ENCODE data around the gene GRIK1. TPM values are rescaled to one million over a fixed set of nuclear protein-coding genes. Genes with fewer than 3 reads are reported as not detected.

Gene GRIK1
- total RNA-seq, 1 donor from 2014 or later, result 0.31 TPM

DNA sequence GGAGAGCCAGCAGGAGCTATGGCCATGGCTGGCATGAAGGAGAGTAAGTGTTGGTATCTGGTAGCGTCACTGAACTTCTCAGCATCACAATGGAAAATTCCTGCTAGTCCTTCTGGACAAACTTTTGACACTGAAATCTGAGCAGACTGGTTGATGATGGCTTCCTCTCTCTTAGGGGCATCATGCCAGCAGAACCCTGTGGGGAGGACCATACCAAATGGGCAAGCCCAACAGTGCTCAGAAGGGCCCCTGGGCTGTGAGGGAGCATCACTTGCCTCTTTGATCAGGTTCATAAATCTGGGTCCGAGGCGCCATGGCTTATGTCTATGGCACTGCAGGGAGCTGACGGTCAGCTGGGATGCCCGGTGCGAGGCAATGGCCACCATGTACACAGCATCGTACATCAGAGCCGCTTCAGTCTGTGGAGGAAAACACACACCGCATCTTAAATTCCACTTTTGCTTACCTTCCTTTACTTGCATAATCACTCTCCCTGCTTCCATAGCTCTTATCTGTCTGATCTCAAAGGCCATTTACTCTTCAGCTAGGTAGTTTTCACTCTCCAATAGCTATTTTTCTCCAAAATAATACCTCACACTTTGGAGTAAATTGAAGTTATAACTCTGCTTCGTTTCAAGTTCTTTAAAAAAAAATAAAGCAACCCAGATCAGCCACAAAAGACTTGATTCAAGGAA, 297.1 kb downstream of the GRIK1 start:
- no peak for DNase-seq

GRCh38 chr21:29641635-29642550, 297.9 kb downstream of the GRIK1 start:
- DNase-seq, result no peak

GRCh38 chr21:29641001-29641634, 298.7 kb downstream of the GRIK1 start:
- no peak for DNase-seq

DNA sequence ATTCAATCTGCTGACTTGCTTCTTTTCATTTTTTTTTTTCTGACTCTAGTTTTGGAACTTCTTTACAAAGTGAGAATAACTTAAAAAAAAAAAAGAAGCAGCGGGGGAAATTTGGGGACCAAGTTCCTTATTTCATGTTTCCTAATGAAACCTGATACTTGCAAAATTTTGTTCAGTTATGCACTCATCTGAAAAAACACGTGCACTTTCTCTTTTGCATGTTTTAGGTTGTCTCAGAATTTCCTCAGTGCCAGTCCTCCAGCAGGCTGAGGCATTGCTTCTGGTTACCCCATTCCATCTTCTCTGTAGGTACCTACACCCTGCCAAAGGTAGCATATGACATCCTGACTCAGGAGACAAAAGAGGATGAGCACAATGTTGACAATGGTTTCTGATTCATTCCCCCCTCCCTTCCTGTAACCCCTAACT, 299.7 kb downstream of the GRIK1 start:
- DNase-seq, result no peak

- DNase-seq, result no peak
Observed at GRCh38 chr21:29639366-29640079, 300.3 kb downstream of the GRIK1 start.

GRCh38 chr21:29638761-29639327, 301.0 kb downstream of the GRIK1 start:
- no peak for DNase-seq

DNA sequence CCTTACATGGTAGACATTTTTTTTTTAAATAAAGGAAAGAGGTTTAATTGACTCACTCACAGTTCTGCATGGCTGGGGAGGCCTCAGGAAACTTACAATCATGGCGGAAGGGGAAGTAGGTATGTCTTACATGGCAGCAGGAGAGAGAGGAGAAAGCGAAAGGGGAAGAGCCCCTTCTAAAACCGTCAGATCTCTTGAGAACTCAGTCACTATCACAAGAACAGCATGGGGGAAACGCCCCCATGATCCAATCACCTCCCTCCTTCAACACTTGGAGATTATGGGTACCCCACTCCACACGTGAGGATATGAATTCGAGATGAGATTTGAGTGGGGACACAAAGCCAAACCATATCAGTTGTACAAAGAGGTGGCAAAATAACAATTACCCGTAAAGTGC, 301.7 kb downstream of the GRIK1 start:
- DNase-seq, result no peak

DNA sequence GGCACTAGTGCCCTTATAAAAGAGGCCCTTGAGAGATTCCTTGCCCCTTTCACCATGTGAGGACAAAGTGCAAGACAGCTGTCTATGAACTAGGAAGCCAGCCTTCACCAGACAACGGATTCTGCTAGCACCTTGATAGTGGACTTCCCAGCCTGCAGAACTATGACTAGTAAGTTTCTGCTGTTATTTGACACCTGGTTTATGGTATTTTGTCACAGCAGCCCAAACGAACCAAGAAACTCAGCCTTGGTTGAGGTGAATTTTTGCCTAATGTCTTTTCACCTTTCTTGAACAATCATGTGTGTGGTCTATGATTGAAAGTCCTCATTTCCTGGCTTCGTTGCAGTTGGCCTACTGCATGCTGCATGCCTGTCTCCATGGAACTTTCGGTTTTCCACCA, 302.2 kb downstream of the GRIK1 start:
- DNase-seq, result no peak

DNA sequence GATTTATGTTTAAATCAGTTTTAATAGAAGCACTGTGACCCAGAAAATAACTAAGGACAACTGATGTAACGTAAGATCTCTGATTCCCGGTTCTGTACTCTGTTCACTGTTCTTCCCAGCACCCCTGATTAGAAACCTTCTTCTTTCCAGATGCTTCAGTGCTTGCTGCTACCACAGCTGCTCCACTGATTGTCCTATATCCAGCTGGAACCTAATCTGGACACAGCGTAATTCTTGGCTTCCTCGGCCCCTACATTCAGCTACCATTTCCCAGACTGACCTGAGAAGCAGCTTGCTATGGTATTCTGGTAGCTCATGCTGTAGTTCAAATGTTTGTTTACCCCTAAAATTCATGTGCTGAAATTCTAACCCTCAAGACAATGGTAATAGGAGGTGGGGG, 302.7 kb downstream of the GRIK1 start:
- peak; percentile 44 for DNase-seq

DNA sequence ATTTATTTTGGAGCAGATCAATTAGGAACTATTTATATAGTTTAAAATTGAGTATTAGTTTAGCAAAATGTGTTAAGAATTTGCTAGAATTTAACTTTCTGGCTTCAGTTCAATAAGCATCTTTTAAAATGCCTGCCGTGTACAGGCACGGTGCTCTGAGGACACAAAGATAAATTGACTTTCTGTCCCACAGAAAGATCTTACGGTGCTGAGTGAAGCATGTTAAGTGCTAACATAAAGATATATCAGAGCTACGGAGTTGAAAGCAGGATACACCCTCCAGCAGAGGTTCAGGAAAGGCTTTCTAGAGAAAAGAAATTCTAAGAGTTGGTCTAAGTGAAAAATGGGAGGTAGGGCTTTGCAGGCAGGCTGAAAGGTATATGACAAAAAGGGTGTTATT, 305.4 kb downstream of the GRIK1 start:
- no peak for DNase-seq

- DNase-seq, result no peak
Observed at GRCh38 chr21:29633756-29634155, 306.0 kb downstream of the GRIK1 start.

GRCh38 chr21:29630441-29630840, 309.4 kb downstream of the GRIK1 start:
- DNase-seq, result no peak

- no peak for DNase-seq
Observed at GRCh38 chr21:29627905-29628304, 311.9 kb downstream of the GRIK1 start.

DNA sequence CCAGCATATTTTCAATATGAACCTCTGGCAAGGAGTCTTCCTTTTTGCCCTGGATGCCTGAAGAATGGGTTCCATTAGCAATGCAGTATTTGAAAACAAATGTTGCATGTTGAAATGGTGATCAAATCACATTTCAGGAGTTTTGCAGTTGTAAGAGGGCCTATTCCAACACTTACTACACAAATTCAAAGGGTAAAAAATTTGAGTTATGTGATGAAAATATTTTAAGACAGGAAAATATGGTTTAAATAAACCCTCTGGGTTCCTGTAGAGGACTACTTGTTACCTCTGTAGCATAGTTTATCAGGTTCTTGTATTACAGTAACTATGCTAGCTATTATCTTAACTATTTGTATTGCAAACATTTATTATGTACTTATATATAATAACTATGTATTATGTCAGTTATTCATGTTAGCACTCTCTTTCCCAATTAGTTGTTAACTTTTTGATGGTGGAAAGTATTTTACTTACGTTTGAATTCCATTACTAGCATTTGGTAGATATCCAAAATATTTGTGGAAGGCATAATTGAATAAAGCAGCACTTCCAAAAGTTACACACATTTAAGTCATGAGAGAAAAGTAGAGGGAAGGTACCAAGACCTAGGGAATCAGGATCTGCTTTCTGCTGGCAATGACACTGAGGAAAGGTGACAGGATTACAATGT, 312.9 kb downstream of the GRIK1 start:
- no peak for DNase-seq

DNA sequence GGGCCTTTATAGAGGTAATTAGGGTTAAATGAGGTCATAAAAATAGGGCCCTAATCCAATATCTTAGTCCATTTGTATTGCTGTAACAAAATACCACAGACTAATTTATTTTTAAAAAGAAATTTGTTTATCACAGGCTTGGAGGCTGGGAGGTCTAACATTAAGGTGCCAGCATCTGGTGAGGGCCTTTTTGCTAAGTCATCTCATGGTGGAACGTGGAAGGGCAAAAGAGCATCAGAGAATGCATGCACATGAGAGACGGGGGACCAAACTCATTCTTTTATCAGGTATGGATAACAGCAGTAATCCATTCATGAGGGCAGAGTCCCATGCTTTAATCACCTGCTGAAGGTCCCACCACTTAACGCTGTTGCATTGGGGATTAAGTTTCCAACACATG, 313.8 kb downstream of the GRIK1 start:
- no peak for DNase-seq

DNA sequence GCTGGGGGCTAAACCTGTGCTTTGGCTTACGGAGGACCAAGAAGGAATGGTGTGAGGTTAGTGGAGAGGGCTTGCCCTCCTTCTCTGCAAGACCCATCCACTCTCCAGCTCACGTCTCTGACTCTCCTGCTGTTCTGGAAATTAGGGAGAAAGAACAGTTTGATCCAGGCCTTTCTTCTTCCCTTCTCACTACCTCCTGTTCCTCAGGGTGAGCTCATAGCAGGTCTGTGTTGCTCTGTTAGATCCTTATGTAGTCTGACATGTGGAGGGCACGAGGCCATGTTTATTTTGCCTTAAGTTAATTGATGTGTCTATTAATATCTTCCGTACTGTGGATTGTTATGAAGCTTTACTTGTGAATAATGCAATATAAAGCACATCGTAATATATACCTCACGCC, 315.0 kb downstream of the GRIK1 start:
- DNase-seq, result no peak

DNA sequence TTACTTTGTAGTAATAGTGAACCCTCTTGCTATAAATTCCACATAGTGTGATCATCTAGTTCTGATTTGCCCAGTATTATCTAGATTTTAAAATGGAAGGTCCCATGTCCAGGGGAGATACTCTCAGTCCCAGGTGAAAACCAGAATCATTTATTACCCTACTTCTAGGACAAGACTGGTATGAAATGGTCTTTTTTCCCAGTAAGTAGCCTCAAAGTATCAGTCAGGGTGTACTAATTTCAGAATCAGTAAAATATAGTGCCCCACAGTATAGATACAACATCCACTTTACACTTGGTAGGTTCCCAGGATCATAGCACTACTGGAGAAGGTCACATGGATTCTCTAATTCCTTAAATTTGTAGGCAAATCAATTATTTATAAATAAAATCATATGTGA, 318.3 kb downstream of the GRIK1 start:
- no peak for DNase-seq

DNA sequence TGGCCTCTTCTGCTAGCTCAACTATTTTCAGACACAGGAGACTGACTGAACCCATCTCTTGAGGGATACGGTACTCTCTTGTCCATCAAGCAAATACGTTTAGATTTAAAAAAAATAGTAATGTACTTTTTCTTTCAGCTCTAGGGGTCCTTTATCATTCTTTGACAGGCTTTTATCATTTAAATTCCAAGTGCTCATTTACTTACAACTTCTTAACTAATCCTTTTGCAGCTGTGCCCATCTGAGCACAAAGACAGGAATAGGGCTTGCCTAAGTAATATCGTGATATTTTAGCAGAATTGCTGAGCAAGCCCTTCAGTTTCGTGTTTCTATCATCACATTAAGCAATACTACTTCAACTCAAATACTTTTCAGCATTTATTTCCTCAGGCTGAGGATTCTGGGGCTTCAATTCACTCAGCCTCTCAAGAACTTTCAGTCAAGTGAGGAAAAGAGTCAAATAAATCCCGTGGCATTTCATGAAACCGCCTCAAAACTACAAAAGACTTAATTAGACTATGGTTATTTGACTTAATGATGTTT, 323.5 kb downstream of the GRIK1 start:
- DNase-seq, result no peak

DNA sequence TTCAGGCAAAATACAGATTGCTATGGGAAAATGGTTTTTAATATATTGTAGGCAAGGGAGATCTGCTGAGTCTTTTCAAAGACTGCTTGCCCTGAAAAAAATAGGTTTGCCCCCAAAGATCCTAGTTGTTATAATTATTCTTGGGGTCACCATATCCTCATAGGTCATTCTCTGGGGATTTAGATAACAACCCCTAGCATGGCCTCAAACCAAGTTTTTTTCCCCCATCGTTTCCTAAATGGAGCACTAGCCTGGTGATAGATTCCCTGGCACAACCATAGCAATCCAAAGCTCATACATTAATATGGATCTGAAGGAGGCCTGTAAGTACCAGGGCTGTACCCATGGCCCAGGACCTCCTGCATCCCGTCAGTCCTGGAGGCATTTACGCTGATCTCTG, 325.9 kb downstream of the GRIK1 start:
- DNase-seq, result no peak

DNA sequence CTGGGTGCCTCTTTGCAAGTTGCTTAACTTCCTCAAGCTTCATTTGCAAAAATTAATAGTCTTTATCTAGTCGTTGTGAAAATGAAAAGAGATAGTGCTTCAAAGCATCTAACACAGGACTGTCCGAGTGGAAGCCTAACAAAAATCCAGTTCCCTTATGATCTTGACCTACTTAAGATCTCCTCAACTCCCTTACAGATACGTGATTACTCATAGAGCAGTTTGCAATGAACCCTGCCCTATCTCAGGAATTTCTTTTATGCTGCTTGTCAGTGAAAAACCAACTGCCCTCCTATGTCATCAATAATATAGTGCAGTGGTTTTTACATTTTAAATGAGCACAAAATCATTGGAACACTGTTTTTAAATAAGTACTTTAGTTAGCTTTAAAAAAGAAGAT, 326.8 kb downstream of the GRIK1 start:
- DNase-seq, result no peak

- no peak for DNase-seq
Observed at GRCh38 chr21:29610779-29611360, 328.9 kb downstream of the GRIK1 start.

Measured in tongue (tissue), 2 donors.